ENCODE data around the gene MPC1.
"Not testable (repeated sequence)": the region's sequence is repeated elsewhere in the genome, so short reads cannot be mapped to it uniquely, and the experiment has no call there.

MPC1 gene

GRCh38 chr6:166405386-166405785, 22.6 kb upstream of the MPC1 start:
- no peak for DNase-seq

DNA sequence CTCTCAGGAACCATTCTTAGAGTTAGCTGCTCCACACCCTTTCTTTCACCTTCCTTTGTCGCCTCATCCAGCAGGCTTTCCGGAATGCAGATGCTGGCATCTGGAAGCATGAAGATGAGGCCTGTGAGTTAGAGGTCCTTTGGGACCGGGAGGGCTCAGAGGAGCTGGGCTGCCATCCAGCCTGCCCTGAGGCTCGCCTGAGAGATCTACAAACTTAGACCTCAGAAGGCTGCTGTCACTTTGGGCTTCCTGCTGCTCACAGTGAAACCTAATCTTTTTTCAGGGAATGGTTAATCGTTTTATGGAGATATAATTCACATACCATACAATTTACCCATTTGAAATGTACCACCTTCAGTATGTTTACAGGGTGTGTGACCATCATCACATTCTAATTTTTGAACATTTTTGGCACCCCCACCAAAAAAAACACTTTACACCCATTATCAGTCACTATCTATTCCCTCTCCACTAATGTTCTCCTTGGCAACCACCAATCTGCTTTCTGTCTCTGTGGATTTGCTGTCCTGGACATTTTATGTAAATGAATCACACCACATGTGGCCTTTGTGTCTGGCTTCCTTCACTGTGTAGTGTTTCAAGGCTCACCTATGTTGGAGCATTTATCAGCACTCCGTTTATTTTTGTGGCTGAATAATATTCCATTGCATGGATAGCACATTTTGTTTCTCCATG, 20.0 kb upstream of the MPC1 start:
- no peak for DNase-seq

DNA sequence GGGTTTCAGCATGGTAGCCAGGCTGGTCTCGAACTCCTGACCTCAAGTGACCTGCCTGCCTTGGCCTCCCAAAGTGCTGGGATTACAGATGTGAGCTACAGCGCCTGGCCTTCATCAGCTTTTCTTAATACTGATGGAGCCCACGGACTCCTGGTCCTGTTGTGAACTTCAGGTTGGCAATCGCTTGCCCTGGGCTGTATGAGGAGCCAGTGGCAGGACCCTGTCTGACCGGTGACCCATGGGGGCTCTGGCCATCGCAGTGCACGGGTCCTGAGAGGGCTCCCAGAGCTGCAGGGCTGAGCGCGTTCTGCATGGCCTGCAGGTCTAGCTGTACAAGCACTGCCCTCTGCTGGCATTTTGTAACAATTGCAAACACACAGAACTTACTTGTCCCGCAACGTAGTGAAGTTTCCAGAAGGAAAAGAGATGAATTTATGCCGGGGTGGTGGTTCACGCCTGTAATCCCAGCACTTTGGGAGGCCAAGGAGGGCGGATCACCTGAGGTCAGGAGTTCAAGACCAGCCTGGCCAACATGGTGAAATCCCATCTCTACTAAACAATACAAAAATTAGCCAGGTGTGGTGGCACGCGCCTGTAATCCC, 18.0 kb upstream of the MPC1 start:
- DNase-seq, result peak; percentile 86

DNA sequence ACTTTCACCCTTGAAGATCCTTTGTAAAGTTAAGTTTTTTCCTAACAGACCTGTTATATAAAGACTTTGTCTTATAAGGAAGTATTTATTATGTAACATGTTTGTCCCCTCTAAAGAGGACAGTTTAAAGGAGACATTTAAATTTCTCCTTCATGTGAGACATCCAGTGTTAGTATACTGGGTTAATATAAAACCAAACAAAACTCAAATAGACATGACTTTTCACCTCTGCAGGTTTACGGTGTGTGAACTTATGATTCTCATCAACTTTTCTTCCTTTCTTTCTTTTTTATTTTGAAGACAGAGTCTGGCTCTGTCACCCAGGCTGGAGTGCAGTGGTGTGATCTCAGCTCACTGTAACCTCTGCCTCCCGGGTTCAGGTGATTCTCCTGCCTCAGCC, 17.4 kb upstream of the MPC1 start:
- DNase-seq, result no peak

GRCh38 chr6:166398348-166398747, 15.6 kb upstream of the MPC1 start:
- DNase-seq, result no peak

- DNase-seq, result no peak
Observed at GRCh38 chr6:166397849-166398248, 15.1 kb upstream of the MPC1 start.

GRCh38 chr6:166395778-166396177, 13.0 kb upstream of the MPC1 start:
- DNase-seq, result no peak

DNA sequence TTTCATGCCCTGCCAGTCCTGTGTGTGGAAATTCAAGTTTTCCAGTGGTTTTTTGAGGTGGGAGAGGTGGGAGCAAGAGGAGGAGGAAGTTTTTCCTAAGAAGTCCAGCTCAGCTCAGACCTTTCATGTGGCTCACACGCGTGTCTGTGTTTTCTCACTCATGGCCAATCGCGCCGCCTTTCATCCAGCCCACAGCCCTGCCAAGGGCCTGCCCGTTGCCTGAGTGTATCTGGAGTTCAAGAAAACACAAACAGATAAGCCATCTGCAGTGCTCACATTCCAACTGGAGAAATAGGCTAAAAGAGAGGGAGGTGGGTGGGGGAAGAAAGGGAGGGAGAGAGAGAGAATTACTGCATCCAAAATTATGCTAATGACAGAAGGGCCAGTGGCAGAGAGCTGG, 12.6 kb upstream of the MPC1 start:
- DNase-seq, result no peak

DNA sequence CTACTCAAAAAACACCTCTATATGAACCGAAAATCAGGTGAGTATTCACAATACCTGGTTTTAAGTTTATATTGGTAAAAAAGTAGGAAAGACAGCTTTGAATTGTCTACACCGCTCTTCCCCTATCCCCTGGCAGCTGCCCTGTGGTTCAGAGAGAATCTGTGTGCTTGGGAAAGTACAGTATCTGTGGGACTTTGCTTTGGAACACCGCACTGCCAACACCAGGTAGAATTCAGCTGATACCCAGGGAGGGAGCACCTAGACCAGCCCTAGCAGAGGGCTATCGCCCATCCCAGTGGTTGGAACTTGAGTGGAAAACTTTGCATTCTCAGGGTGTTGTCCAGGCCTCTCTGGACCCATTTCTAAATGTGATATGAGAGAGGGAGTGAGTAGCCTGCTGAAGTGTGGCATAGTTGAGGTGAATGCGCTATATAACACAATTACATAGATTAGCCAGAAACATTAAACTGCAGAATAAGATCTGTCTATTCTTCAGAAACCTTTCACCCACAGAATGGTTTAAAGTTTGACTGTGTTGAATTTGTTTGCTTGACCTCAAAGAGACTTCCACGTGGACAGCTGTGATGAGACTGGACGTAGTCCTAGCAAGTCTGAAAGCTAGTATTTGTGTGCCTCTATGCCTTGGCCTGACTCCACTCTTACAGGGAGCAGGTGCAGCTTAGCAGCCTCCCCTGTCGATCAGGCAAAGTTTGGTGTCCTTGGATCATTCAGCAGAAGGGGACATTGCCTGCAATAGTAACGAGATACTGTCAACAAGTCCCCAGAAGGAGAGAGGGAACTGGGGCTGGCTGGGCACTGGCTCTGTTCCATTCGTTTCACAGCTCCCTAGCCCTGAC, 11.5 kb upstream of the MPC1 start:
- DNase-seq, result no peak

DNA sequence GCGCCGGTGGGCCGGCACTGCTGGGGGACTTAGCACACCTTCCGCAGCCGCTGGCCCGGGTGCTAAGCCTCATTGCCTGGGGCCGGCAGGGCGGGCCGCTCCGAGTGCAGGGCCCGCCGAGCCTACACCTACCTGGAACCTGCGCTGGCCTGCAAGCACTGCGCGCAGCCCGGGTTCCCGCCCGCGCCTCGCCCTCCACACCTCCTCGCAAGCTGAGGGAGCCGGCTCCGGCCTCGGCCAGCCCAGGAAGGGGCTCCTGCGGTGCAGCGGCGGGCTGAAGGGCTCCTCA, 10.7 kb upstream of the MPC1 start:
- DNase-seq, result no peak

DNA sequence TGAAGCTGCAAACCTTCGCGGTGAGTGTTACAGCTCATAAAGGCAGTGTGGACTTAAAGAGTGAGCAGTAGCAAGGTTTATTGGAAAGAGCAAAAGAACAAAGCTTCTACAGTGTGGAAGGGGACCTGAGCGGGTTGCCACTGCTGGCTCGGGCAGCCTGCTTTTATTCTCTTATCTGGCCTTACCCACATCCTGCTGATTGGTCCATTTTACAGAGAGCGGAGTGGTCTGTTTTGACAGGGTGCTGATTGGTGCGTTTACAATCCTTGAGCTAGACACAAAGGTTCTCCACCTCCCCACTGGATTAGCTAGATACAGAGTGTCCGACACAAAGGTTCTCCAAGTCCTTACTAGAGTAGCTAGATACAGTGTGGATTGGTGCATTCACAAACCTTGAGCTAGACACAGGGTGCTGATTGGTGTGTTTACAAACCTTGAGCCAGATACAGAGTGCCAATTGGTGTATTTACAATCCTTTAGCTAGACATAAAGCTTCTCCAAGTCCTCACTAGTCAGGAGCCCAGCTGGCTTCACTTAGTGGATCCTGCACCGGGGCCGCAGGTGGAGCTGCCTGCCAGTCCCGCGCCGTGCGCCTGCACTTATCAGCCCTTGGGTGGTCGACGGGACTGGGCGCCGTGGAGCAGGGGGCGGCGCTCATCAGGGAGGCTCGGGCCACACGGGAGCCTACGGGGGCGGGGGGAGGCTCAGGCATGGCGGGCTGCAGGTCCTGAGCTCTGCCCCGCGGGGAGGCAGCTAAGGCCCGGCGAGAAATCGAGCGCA, 10.2 kb upstream of the MPC1 start:
- DNase-seq, result not testable (repeated sequence)

DNA sequence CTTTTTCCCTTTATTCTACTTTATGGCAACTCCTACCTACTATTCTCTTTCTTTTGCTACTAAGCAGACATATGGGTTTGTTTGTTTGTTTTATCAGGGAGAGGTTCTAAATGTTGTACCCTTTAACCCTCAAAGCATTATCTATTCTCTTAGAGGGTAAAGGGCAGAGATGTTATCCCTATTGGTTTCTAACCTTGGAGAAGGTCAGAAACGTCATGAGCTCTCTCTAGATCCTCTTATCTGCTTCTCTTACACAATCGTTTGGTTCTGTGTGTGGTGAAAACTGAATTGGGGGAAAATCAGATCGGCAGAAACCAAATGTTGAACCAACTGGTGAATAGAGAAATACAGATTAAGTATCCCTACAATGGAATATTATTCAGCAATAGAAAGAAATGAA, 6.4 kb upstream of the MPC1 start:
- DNase-seq, result no peak

GRCh38 chr6:166388290-166389004, 5.7 kb upstream of the MPC1 start:
- DNase-seq, result no peak

DNA sequence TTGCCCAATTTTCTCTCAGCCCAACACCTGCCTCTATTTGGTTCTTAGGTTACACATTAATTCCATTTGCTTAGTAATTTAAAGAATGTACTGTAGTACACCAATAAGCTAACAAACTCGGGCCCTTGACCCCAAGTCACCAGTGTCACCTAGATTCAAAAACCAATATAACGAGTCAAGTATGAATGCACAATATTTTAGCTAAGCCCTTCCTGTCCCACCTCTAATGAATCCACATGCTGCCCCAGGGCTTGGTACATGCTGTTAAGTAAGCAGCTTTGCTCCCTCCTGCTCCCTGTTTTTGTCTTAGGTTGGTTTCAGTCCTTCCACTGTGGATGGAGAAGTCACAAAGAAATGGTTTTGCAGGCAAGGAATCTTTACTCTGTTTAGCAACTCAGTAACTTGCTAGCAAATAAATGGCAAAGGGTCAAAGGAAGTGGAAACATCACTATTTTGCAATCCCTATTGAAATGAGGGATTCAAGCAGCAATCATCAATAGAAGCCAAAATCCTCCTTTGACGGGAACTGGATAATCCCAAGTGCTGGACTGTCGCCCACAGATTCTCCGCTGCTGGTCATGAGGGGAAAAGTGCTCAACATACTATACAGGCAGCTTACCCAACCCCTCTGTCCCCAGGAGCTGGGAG, 5.0 kb upstream of the MPC1 start:
- DNase-seq, result no peak

DNA sequence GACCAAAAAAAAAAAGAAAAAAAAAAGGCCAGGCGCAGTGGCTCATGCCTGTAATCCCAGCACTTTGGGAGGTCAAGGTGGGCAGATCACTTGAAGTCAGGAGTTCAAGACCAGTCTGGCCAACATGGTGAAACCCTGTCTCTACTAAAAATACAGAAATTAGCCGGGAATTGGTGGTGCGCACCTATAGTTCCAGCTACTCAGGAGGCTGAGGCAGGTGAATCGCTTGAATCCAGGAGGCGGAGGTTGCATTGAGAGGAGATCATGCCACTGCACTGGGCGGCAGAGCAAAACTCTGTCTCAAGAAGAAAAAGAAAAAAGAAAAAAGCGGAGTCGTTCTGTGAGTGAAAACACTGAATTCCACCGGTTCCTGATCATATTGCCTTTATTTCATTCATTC, 4.4 kb upstream of the MPC1 start:
- not testable (repeated sequence) for DNase-seq

DNA sequence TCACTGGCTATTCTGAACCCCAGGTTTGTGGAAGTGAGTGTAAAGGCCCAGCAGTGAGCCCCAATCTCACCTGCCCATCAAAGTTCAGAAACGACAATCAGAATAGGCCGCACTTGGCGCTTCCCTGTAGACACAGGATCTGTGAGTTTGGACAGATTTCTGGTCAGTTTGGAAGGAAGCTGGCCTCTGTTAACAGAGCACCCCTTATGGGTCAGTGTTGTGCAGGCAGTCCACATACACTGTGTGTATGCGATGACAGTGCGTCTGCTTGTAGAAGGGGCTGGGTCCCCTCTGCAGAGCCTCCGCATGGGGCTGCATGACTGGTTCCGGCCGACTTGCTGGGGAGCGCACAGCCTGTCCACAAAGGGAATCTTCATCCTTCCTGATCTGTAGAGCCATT, 3.4 kb upstream of the MPC1 start:
- DNase-seq, result no peak

- DNase-seq, result not testable (repeated sequence)
Observed at GRCh38 chr6:166383802-166384363, 1.1 kb upstream of the MPC1 start.

DNA sequence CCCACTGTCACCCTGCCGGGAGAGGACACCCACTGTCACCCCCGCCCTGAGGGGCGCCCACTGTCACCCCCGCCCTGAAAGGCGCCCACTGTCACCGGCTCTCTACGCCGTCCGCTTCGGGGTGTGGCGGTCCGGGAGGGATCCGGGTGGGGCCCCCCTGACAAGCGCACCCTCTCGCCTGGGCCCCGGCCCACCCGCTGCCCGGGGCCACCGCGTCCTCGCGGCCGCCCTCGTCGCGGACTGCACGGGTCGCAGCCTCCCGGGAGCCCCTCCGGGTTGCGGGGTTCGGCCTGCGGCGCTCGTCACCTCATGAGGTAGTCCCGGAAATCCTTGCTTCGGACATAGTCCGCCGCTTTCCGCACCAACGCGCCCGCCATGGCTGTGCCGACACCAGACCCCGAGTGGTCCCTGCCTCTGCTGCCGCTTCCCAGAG, 224 bp downstream of the MPC1 start:
- no peak for DNase-seq

DNA sequence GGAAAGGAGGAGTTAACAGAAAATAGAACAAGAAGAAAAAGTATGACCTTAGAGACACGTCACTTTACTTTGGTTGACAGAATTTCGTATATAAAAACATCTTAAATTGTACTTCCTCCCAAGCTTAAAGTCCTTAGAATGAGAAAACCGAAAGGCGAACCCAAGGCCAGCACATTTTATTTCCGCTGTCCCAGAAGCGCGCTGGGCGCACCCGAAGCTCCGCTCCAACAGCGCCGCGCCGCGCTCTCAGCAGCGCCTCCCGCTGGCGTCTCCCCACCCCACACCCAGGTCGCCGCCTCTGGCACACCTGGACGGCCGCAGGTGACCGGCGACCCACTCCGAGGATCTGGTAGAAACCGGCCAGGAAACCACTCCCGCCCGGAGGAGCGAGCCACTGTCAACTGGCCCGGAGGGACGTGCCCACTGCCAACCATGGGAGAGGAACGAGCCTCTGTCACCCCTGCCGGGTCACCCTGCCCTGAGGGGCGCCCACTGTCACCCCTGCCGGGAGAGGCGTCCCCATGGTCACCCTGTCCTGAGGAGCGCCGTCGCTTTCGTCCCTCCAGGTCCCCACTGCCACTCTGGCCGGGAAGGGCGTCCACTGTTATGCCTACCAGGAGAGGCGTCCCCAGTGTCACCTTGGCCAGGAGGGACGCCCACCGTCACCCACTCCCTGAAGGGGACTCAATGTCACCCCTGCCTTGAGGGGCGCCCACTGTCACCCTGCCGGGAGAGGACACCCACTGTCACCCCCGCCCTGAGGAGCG, 824 bp downstream of the MPC1 start:
- peak; percentile 70 for DNase-seq

DNA sequence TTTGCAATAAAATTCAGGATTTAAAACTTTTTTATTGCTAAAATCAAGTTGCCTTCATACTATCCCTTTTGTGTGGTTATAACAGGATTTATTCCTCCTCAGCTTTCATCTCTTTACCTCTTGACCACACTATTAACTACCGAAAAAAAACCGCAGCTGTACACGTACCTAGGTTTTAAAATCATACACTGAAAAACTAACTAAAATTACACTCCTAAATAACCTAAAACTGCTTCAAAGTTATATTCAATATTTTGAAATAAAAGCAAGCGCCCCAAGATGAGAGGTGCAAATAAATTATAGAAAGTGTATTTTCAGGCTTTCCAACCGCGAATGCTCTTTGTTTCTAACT, 1.4 kb downstream of the MPC1 start:
- DNase-seq, result no peak

GRCh38 chr6:166379800-166380199, 2.9 kb downstream of the MPC1 start:
- DNase-seq, result no peak

All from 8988T (cell line).